H1 (cell line): Measurements from ENCODE around the gene TLCD5.

ENCODE experiments used
- EZH2 ChIP-seq: fragments of 200-600 bp; sonication (generic); IDR thresholded peaks from 2 replicates; pipeline ENCODE4 v1.7.1; 2012; ENCODE audit warnings: low read depth, mild to moderate bottlenecking, moderate library complexity, low read length, inconsistent platforms; ENCODE audit not compliant: severe bottlenecking
- HDAC2 ChIP-seq, 2 experiments: fragments of 300-600 bp in 1 of 2; sonication (generic) in 1 of 2; IDR thresholded peaks; 2 replicates each; pipeline ENCODE4 v1.6.1; 2011 to 2012; ENCODE audit warnings: low read depth in 2 of 2, low read length in 2 of 2, mild to moderate bottlenecking in 2 of 2, moderate library complexity in 2 of 2, borderline replicate concordance in 1 of 2, inconsistent platforms in 1 of 2
- JUN ChIP-seq: IDR thresholded peaks from 2 replicates; pipeline ENCODE4 v1.6.1; 2011; ENCODE audit warnings: low read depth, mild to moderate bottlenecking, improper control_type of control experiment, low read length
- POLR2A ChIP-seq, 2 experiments: IDR thresholded peaks; 1 replicate in 1 of 2; 2 replicates in 1 of 2; pipeline ENCODE4 v1.6.1; 2011; ENCODE audit warnings: low read depth in 2 of 2, low read length in 2 of 2, mild to moderate bottlenecking in 2 of 2; ENCODE audit errors: control extremely low read depth in 1 of 2
- TF ChIP-seq, protein P1 (sequence below), 3 experiments: IDR thresholded peaks; 1 replicate in 2 of 3; 2 replicates in 1 of 3; pipeline versions ENCODE4 v1.5.1 to v1.6.1; 2011; ENCODE audit warnings: low read length in 3 of 3, mild to moderate bottlenecking in 3 of 3, inconsistent platforms in 2 of 3, low read depth in 1 of 3, moderate library complexity in 1 of 3; ENCODE audit not compliant: insufficient read depth in 1 of 3; ENCODE audit errors: control extremely low read depth in 1 of 3

- TF ChIP-seq, protein P1, sequence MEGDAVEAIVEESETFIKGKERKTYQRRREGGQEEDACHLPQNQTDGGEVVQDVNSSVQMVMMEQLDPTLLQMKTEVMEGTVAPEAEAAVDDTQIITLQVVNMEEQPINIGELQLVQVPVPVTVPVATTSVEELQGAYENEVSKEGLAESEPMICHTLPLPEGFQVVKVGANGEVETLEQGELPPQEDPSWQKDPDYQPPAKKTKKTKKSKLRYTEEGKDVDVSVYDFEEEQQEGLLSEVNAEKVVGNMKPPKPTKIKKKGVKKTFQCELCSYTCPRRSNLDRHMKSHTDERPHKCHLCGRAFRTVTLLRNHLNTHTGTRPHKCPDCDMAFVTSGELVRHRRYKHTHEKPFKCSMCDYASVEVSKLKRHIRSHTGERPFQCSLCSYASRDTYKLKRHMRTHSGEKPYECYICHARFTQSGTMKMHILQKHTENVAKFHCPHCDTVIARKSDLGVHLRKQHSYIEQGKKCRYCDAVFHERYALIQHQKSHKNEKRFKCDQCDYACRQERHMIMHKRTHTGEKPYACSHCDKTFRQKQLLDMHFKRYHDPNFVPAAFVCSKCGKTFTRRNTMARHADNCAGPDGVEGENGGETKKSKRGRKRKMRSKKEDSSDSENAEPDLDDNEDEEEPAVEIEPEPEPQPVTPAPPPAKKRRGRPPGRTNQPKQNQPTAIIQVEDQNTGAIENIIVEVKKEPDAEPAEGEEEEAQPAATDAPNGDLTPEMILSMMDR (IDR thresholded peaks at IDR 0.05; ENCODE audit: control extremely low read depth in 1 of 3, insufficient read depth in 1 of 3, low read depth in 1 of 3, low read length in 3 of 3), result no peak
- TF ChIP-seq EZH2 (no peak), HDAC2 (IDR thresholded peaks at IDR 0.05; ENCODE audit: borderline replicate concordance in 1 of 2, low read depth in 2 of 2, low read length in 2 of 2) (no peak), JUN (no peak), POLR2A (IDR thresholded peaks at IDR 0.05; ENCODE audit: control extremely low read depth in 1 of 2, low read depth in 2 of 2, low read length in 2 of 2) (no peak)
Observed at GRCh38 chr11:120339394-120339890, 14.3 kb downstream of the TLCD5 start.
